HG03045 (cell line): Measurements from ENCODE around the gene TTC24.

ENCODE experiments used
- ATAC-seq: cut with Tn5 transposase; IDR thresholded peaks from one replicate; pipeline ENCODE4 v1.9.1; 2021; ENCODE audit warnings: mild to moderate bottlenecking, moderate library complexity; ENCODE audit not compliant: unreplicated experiment

Gene TTC24

DNA sequence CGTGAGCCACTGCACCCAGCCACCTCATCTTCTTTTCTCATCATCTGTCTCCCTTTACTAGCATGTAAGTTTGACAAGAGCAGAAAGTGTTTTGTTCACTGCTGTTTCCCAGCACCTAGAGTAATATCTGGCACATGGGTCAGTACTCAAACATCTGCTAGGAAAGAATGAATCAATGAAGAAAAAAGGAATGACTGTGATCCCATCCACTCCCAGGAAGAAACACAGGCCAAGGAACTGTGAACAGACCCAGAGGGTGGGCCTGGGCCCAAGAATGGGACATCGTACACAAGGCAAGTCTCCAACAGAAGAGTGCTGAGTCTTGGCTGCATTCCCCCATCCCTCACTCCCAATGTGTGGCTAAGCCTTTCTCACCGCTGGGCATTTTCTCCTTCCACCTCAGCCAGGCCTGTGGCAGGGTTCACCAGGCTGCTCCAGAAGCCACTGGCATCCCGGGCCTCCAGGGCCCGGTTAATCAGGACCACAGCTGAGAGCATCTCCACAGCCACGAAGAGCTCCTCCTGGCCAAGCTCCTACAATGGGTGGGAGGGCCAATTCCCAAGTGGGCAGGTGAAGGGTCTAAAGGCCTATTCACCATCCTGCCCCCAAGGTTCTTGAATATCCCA, 25.6 kb upstream of the TTC24 start:
- no peak for ATAC-seq

DNA sequence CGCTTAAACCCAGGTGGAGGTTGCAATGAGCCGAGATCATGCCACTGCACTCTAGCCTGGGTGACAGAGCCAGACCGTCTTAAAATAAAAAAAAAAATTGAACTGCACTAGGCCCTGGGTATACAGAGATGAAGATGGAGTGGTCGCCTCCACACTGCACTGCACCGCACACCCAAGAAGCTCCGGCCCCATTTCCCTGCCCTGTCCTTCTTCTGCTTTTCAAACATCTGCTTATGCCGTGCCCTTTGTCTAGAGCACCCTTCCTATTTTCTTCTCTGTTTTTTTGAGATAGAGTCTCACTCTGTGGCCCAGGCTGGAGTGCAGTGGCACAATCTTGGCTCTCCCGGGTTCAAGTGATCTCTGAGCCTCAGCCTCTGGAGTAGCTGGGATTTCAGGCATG, 24.6 kb upstream of the TTC24 start:
- ATAC-seq: no peak

DNA sequence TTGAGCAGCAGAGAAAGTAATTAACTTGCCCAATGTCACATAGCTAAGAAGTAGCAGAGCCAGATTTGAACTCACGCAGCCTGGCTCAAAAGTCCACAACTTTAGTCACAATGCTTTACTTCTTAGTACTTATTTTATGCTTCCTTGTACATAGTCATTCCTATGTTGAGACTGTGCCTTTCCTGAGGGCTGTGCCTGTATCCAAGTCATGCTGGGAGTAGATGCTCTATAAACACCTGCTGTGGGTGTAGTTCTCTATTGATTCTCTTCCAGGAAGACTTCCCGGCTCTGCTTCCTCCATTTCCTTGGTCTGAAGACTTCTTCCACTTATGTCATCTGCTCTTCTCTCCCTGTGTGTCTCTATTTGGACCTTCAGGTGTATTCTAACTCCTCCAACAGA, 23.8 kb upstream of the TTC24 start:
- no peak for ATAC-seq

DNA sequence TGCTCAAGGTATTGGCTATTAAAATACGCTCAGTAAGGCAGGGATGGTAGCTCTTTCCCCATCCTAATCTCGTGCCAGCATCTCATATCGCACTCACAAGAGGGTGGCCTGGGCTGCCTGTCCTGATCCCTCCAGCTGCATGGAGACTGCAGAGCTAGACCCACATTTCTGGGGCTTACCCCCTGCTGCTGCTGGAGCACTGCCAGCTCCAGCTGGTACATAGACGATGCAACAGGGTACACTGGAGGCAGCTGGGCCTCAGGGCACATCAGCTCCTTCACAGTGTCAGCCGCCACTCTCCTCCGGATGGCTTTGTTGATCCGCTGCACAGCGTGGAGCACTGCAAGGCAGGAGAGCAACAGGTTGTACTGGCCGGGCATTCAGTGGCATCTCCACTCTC, 23.2 kb upstream of the TTC24 start:
- no peak for ATAC-seq

DNA sequence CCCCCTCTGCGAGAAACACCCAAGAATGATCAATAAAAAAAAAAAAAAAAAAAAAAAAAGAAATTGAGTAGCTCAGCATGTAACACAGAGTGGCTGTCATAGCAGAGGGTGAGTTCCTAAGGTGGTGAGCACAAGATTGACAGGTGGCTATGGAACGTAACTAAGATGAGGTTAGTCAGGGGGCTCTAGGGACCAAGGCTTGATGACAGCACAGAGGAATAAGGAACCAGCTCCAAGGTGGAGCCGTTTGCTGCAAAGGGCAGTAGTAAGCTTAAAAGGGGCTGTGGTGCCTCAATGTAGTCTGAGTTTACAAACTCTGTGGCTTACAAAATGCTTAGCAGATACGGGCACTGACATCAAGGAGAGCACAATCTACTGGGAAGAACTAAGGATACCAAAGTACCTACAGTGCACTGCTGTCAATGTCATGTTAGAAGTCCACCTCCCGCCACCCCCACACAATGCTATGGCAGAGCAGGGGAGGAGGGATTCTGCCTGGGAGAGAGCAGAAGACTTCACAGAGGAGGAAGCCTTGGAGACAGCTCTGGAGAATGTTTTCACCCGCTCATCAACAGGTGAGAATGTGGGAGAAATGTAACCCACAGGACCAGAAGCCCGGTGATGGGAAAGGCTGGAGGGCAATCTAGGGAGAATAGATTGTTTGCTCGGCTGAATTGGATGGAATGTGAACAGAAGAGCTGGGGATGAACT, 20.3 kb upstream of the TTC24 start:
- ATAC-seq: no peak

DNA sequence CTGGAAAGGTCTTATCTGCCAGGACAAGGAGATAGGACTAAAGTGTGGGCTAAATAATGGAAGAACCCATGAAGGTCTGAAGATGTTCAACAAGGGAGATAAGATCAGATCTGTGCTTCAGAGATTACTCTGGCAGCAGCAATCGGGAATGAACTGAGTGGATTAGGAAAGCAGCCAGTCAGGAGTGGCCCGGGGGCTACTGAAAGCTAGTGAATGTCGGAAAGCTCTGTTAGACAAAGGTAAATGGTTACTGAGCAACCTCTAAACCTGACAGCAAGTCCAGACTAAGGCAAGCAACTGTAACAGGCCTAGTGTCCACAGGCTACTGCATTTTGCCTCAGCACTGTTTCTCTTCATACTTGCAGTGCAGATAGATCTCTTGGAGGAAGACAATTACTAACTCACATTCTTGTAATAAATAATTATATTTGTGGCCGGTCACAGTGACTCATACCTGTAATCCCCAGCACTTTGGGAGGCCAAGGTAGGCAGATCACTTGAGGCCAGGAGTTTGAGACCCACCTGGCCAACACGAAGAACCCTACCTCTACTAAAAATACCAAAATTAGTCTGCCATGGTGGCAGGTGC, 19.6 kb upstream of the TTC24 start:
- no peak for ATAC-seq

DNA sequence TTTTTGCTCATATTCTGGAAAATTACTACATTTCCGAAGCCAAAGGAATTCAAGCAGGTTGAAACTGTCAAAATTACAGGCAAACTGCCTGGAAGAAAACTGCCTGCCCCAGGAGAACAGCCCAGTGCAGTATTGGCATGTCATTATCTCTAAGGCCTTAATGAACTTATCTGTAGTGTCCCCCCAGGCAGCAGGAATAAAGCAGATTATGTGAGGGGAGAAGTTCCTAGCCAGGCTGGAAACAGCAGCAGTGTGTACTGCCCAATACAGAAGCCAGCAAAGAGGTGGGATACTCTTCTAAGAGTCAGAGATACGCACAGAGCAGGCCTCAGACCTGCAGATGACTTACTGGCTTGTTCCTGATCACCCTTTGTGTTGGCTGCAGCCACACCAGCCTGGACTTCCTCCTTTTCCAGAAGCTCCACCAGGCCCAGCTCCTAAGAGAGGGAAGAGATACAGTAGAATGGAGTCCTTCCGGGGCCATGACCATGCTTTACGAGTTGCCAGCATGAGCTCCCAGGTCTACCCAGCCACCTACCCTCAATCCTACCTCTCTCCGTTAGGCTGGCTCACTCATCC, 18.8 kb upstream of the TTC24 start:
- no peak for ATAC-seq

DNA sequence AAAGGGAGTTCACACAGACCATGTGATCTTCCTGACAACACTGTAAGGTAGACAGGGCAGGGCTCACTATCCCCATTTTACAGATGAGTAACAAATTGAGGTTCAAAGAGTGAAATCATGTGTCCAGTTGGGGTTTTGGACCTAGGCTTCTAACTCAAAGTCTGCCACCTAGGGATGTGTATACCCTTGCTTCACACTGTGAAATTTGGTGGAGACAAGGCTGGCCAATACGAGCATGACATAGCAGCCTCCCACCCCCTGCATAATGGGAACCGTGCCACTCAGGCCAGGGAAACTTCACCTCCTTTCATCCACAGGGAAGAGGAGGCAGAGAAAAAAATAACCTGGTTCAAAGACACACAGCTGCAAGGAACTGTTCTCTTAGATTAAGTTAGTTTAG, 14.0 kb upstream of the TTC24 start:
- ATAC-seq: no peak

DNA sequence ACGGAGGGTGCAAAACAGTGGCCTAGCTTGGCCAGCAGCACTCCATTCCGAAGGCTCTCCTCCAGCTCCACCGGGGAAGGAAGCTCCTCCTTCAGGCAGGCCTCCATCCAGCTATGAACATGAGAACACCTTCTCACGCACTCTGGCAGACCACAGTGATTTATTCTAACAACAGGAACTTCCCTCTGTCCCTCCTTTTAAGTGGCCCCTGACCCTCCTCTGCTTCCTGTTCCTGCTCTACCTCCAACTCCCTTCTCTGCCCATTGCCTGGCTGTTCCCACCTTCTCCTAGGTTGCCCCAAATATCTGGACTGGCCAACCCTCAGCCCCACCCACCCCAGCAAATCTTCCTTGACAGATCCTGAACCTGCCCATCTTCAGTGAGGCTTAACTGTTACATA, 13.1 kb upstream of the TTC24 start:
- ATAC-seq: no peak

DNA sequence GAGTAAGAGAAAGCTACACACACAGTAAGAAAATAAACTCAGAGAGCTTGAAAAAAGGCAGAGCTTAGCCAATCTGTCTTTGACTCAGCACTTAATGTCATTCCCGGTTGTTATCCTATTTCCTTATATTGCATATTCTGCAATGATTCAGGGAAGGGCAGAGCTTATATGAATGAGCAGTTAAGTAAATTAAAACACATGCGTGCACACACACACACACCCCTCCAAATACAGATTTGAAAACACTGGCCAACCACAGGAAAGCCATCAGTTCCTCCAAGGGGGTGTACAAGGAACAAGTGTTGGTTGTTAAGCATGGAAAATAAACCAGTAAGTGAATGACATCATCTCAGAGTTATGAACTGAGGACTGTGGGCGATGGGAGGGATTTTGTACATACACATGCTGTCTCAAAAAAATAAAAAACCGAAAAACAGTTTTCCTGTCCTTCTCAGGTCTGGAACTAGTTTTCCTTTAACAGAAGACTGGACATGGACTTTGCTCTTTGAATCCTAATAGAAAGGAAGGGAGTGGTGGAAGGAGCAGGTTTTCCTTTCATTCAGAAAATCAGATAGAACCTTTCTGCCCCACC, 8.2 kb upstream of the TTC24 start:
- no peak for ATAC-seq

DNA sequence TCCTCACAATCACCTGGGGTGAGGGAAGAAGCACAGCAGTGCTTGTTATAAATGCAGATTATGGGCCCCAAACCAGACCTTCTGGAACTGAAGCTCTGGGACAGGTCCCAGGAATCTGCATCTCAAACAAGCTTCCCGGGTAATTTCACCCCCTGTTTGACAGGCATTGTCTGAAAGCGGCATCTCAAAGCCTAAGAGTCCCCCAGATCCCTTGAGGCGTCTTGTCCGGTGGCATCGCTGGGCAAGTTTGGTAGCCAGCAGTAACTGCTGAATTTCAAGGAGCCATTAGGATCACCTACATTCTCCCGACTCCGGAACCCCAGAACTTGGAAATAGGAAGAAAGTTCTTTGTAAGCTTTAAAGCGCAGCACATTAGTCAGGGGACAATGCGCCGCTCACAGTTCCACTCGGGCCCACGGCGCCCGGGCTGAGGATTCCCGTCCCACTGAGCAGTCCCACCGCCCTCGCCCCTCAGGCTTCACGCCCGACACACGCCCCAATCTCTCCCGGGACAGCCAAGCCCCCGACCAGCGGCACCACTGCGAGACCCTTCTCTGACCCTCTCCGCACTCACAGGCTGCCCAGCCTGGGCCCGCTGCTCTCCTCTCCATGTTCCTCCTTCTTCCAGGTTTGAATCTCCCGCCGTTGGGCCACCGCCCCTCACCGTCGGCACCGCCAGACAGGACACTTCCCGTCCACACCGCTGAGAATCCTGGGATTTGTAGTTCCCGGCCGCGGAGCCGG, 7.4 kb upstream of the TTC24 start, which contains the start of gene IQGAP3:
IQGAP3 (minus strand) TSS at position 647 of the 744 bp plus-strand sequence; CDS start at position 611, 36 bp downstream.
- peak; percentile 76 for ATAC-seq

DNA sequence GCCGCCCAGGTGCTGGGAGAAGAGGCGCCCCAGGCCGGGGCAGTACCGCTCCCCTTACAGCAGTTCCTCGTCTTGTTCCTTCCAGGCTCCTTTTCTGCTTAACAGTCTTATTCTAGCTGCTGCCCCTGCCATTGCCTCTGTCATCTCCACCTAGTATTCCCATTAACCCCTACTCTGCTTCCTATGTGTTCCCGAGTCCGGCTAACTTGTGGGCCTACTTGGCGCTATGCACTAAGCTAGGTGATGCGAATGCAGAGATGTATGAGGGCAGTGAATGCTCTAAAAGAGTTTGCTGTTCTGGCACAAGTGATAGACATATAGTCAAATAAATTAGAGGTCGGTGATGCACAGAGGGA, 6.9 kb upstream of the TTC24 start:
- no peak for ATAC-seq

DNA sequence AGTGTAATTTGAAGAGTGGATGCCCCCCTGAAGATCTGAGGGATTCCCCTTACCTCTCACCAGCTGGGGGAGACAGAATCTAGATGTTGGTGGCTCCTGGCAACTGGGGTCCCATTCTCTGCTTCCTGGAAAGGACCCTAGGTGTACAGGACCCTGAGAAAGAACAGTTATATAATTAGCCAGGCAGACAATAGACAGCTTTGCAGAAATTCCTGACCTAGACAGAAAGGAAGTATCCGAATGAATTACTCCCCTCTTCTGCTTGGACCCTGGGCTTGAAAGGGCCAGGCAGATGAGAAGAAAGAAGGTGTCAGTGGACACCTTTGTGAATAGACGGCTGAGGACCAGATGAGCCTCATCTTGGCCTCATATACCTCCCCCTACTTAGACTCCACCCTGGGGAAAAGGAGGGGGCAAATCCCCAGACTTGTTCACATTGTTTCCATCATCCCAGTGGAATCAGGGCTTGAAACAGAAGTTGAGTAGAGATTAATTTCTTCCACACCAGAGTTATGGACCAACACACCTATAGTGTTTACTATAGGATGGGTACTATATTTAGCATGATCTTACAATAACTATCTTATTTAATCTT, 5.4 kb upstream of the TTC24 start:
- no peak for ATAC-seq

DNA sequence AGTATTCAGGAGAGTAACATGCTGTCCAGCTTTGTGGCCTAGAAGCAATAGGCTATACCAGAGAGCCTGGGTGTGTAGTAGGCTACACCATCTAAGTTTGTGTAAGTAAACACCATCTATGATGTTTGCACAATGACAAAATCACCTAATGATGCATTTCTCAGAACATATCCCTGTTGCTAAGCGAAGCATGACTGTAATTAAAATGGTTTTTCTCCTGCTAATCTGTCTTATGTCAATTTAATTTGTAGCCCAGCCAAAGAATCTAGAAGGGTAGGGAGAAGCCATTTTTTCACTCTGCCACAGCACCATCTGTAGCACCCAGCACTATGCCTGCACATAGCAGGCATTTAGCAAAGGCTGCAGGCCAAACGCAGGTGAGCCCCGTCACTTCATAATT, 2.0 kb upstream of the TTC24 start:
- no peak for ATAC-seq

DNA sequence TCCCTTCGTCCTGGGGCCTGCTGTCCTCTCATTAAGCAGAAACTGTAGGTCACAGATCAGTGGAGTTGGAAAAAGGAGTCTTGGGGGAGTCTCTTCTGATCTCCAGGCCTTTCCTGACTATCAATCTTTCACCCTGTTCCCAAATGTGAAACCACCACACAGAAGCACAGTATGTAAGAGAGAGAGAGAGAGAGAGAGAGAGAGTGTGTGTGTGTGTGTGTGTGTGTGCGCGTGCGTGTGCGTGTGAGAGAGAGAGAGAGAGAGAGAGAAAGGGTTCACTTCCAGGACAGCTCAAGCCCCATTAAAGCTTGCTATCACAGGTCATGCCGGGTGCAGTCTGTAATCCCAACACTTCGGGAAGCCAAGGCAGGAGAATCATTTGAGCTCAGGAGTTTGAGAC, 1.5 kb upstream of the TTC24 start:
- no peak for ATAC-seq

DNA sequence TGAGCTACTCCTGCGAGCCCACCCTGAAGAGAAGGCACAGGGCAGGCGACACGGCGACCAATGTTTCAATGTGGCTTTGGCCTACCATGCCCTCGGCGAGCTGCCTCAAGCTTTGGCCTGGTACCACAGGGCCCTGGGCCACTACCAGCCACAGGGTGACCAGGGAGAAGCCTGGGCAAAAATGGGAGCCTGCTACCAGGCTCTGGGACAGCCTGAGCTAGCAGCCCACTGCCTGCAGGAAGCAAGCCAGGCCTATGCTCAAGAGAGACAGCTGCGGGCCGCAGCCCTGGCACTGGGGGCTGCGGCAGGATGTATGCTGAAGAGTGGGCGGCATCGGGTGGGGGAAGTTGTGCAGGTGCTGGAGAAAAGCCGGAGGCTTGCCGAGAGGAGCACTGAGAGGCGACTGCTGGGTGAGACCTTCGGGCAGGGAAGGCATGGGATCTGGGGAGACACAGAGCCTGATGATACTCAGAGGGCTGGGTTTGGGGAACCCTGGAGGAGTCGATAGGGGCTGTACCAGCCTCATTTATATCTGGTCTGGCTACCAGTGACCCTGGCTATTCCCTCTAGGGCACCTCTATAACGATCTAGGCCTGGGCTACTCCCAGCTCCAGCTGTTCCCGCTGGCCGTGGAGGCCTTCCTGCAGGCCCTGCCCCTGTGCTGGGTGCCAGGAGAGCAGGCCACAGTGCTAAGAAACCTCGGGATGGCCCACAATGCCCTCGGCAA, 2.3 kb downstream of the TTC24 start:
- ATAC-seq: no peak

DNA sequence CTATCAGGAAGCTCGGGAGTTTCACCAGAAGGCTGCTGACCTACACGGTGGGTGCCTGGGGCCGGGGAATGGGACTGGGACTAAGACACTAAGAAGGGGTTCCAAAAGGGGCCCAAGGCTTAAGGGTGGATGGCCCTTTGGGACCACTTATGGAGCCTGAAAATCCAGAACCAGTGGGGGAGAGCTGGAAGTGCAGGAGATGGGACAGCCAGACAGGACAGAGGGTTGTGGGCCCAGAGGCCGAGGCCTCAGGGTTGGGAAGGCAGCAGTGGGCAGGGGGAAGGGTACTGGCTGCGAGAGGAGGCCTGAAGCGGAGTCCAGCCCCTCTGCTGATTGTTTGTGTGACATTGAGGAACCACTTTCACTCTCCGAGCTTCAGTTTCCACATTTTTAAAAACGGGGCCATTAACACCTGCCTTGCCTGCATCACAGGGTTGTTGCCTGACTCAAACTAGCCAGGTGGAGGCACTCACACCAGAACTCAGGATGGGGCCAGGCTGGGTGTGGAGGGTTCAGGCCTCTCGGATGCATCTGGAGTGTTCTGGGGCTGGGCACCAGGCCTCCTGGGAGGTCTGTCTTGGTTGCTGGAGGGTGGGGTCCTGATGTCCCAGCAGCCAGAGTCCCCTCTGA, 3.0 kb downstream of the TTC24 start:
- no peak for ATAC-seq

DNA sequence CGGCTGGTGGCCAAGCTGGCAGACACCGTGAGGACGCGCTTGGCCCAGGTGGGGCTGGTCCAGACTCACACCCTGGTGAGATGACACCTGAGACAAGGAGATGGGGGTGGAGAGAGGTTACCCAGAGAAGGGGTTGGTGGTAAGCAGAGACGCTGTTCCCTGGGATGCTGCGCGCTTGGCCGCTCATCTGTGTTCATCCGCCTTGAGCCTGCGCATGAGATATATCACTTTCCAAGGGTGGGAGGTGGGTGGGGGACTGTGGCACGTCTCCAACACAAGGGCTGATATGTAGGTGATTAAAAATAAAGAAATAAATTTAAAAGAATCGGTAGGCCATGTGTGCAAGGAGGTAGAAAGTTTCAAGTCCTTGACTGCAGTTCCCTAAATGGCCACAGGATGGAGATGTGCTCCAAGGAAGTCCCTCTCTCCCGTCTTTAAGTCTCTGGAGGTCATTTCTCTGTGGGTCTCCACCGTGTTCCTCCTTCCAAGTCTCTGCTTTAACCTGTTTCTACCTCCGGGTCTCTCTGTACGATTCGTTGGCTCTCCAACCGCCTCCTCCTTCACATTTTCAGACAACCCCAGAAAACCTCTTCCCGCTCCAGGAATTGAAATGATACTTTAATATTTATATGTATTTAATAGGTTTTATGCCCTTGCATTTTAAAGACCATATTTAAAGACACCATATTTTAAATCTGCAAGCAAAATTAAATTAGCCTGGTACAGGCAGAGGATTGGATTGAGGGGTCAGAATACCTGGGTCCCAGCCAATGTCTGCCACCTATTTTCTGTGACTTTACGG, 4.5 kb downstream of the TTC24 start:
- no peak for ATAC-seq

DNA sequence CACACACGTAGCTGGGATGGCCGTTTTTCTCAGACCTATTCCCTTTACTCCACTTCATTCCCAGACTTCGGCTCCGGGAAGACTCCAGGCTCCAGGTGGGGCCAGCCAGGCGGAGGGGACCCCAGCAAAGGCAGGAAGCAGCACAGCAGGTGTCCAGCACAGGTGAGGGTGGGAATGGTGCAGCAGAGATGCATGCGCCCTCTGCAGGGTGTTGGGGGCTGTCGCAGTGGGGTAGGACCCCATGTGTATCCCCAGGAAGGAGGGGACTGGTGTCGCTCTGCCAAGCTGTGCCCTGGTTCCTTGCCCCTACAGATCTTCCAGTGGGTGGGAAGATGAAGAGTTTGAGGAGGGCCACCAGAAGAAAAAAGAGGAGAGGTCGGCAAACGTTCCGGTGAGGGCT, 5.3 kb downstream of the TTC24 start:
- ATAC-seq: no peak
